Natural killer cell (primary cell): ENCODE data around the gene CDK5R2. TPM values are rescaled to one million over a fixed set of nuclear protein-coding genes. Genes with fewer than 3 reads are reported as not detected.

ENCODE experiments used
- ATAC-seq, 3 donors: fragments of 150-1000 bp in 2 of 3; fragments of 200-7000 bp in 1 of 3; cut with Tn5 transposase; 1 replicate in 1 of 3; 2 replicates in 2 of 3; pipeline ENCODE4 v1.10.0; 2021; ENCODE audit warnings: mild to moderate bottlenecking in 2 of 3, moderate library complexity in 2 of 3
- DNase-seq, 2 donors: peaks; one replicate each; pipeline versions ENCODE4 v3.0.0 to v3.0.0-alpha.2; 2013 to 2021; ENCODE audit warnings: mixed read lengths in 1 of 2
- H3K27ac ChIP-seq: one replicate; pipeline ENCODE4 v1.5.1; 2013; ENCODE audit warnings: mild to moderate bottlenecking, low read length
- H3K27me3 ChIP-seq: one replicate; pipeline ENCODE4 v1.6.1; 2013; ENCODE audit warnings: low read length; ENCODE audit not compliant: control insufficient read depth, insufficient read depth
- H3K36me3 ChIP-seq: one replicate; pipeline ENCODE4 v1.6.1; 2013; ENCODE audit warnings: low read length; ENCODE audit not compliant: control insufficient read depth, insufficient read depth
- H3K4me1 ChIP-seq: one replicate; pipeline ENCODE4 v1.6.1; 2013; ENCODE audit warnings: low read length; ENCODE audit not compliant: control insufficient read depth, insufficient read depth
- H3K4me3 ChIP-seq: one replicate; pipeline ENCODE4 v1.5.1; 2013; ENCODE audit warnings: low read length
- H3K9me3 ChIP-seq: one replicate; pipeline ENCODE4 v1.6.1; 2013; ENCODE audit warnings: low read length; ENCODE audit not compliant: control insufficient read depth, insufficient read depth
- H3K27ac Mint-ChIP-seq, 2 donors: one replicate each; pipeline ENCODE4 v1.8.0; 2022; ENCODE audit warnings: mild to moderate bottlenecking in 2 of 2, mixed read lengths in 2 of 2, moderate library complexity in 1 of 2
- H3K27me3 Mint-ChIP-seq, 2 donors: one replicate each; pipeline ENCODE4 v1.8.0; 2022; ENCODE audit warnings: low read depth in 2 of 2, mixed read lengths in 2 of 2
- H3K36me3 Mint-ChIP-seq: one replicate; pipeline ENCODE4 v1.8.0; 2022; ENCODE audit warnings: mixed read lengths
- H3K4me1 Mint-ChIP-seq, 2 donors: one replicate each; pipeline ENCODE4 v1.8.0; 2022; ENCODE audit warnings: mixed read lengths in 2 of 2
- H3K4me3 Mint-ChIP-seq: one replicate; pipeline ENCODE4 v1.8.0; 2022; ENCODE audit warnings: mild to moderate bottlenecking, moderate library complexity, mixed read lengths
- H3K9me3 Mint-ChIP-seq, 2 donors: one replicate each; pipeline ENCODE4 v1.8.0; 2022; ENCODE audit warnings: mixed read lengths in 2 of 2
- CTCF ChIP-seq: fragments of 200-600 bp; IDR thresholded peaks from one replicate; pipeline ENCODE4 v1.8.0; 2022; ENCODE audit warnings: antibody characterized with exemption
- WGBS: methylation state at CpG from one replicate; pipeline ENCODE4 v1.1.7; 2013; ENCODE audit warnings: missing lambda C conversion rate; ENCODE audit not compliant: insufficient coverage; 5-methylcytosine and 5-hydroxymethylcytosine counted together
- intact Hi-C: fragments of 100-400 bp; cut with micrococcal nuclease; formaldehyde crosslinking; loops from one replicate; pipeline ENCODE4 v1.14.2; 2022
- total RNA-seq, 4 donors: library from RNA; stranded (reverse); fragments of 120-200 nt in 1 of 4; gene quantifications; one replicate each; pipeline versions ENCODE4 v1.2.3 to v1.2.4, GENCODE V29; 2013 to 2022

Gene CDK5R2
- total RNA-seq, 3 donors from 2014 or later (not counting 1 experiment from before 2014, with no cell fraction given), result not detected

- no peak overlapping the region for H3K4me3 Mint-ChIP-seq
- intact Hi-C loops, result no loop called here
These were observed 25.0 kb downstream of the CDK5R2 start for GRCh38 chr2:218984239-218985020.

GRCh38 chr2:218985021-218985324 lies 25.5 kb downstream of the CDK5R2 start, which contains the start of gene FEV:
TSS of gene FEV (minus strand) at chr2:218985184. CDS start at chr2:218985075, 109 bp downstream.
- no peak within 1 kb of the TSS for H3K27ac ChIP-seq
- H3K4me1 Mint-ChIP-seq, result peaks cover 7 to 18% of the 10 kb centered on the region in 2 donors
- intact Hi-C loops, result no loop called here
- peaks cover 57 to 58% of the 10 kb centered on the region in 2 donors for H3K27me3 Mint-ChIP-seq
- H3K27ac Mint-ChIP-seq, result no peak within 1 kb of the TSS
- H3K27me3 ChIP-seq, result peaks cover 53% of the 10 kb centered on the region
- H3K9me3 ChIP-seq, result no peaks in the 10 kb centered on the region
- no peak for TF ChIP-seq CTCF
- H3K36me3 ChIP-seq, result no peaks in the 10 kb centered on the region
- no peak for ATAC-seq
- WGBS, result under 1% methylated on average over 32 of the region's 32 CpGs
- H3K4me1 ChIP-seq, result peaks cover 21% of the 10 kb centered on the region
- H3K4me3 Mint-ChIP-seq, result no peak within 1 kb of the TSS
- H3K36me3 Mint-ChIP-seq, result no peaks in the 10 kb centered on the region
- H3K9me3 Mint-ChIP-seq, result no peaks in the 10 kb centered on the region
- H3K4me3 ChIP-seq, result no peak within 1 kb of the TSS
- DNase-seq, result no peak

More at GRCh38 chr2:218984239-218985020, 25.0 kb downstream of the CDK5R2 start:
- Histone ChIP-seq H3K9me3 (no peaks in the 10 kb centered on the region), H3K4me3 (no peak overlapping the region), H3K36me3 (no peaks in the 10 kb centered on the region), H3K4me1 (peaks cover 26% of the 10 kb centered on the region), H3K27ac (no peak overlapping the region), H3K27me3 (peaks cover 57% of the 10 kb centered on the region)
- TF ChIP-seq CTCF, result no peak
- Mint-ChIP-seq H3K9me3 (no peaks in the 10 kb centered on the region), H3K36me3 (no peaks in the 10 kb centered on the region), H3K4me1 (peaks cover 7 to 24% of the 10 kb centered on the region in 2 donors), H3K27me3 (peaks cover 53 to 57% of the 10 kb centered on the region in 2 donors), H3K27ac (no peak overlapping the region)
- ATAC-seq (no peak), DNase-seq (no peak)
- under 1% methylated on average over 50 of the region's 50 CpGs for WGBS

GRCh38 chr2:218985325-218986091 lies 26.0 kb downstream of the CDK5R2 start:
- Histone ChIP-seq H3K9me3 (no peaks in the 10 kb centered on the region), H3K36me3 (no peaks in the 10 kb centered on the region), H3K4me1 (peaks cover 17% of the 10 kb centered on the region), H3K27me3 (peaks cover 52% of the 10 kb centered on the region), H3K4me3 (no peak overlapping the region), H3K27ac (no peak overlapping the region)
- intact Hi-C loops, result no loop called here
- H3K4me1 Mint-ChIP-seq, result peaks cover 7 to 14% of the 10 kb centered on the region in 2 donors
- peaks cover 57 to 62% of the 10 kb centered on the region in 2 donors for H3K27me3 Mint-ChIP-seq
- DNase-seq (no peak), ATAC-seq (no peak)
- TF ChIP-seq CTCF, result no peak
- no peak overlapping the region for H3K27ac Mint-ChIP-seq
- WGBS, result 5% methylated on average over 49 of the region's 49 CpGs
- no peak overlapping the region for H3K4me3 Mint-ChIP-seq
- H3K36me3 Mint-ChIP-seq, result no peaks in the 10 kb centered on the region
- H3K9me3 Mint-ChIP-seq, result no peaks in the 10 kb centered on the region
